Hepatocyte (in vitro differentiated cells): ENCODE data around the gene BCAS4. TPM values are rescaled to one million over a fixed set of nuclear protein-coding genes. Genes with fewer than 3 reads are reported as not detected.
"Not testable (repeated sequence)": the region's sequence is repeated elsewhere in the genome, so short reads cannot be mapped to it uniquely, and the experiment has no call there.

ENCODE experiments used
- DNase-seq: peaks from one replicate; pipeline ENCODE4 v3.0.0-alpha.2; 2016; ENCODE audit warnings: low spot score
- H2AFZ ChIP-seq: fragments of 200-600 bp; sonication (generic); 2 replicates; pipeline ENCODE4 v1.6.0; 2016; ENCODE audit warnings: antibody characterized with exemption, mild to moderate bottlenecking
- H3K27ac ChIP-seq: fragments of 200-600 bp; sonication (generic); 2 replicates; pipeline ENCODE4 v1.5.1; 2016; ENCODE audit warnings: mild to moderate bottlenecking
- H3K27me3 ChIP-seq: fragments of 200-600 bp; sonication (generic); 2 replicates; pipeline ENCODE4 v1.6.1; 2016
- H3K36me3 ChIP-seq: fragments of 200-600 bp; sonication (generic); replicated peaks from 2 replicates; pipeline ENCODE4 v1.5.1; 2016; ENCODE audit warnings: low read depth; ENCODE audit not compliant: insufficient read depth
- H3K4me1 ChIP-seq: fragments of 200-600 bp; sonication (generic); 2 replicates; pipeline ENCODE4 v1.5.1; 2016; ENCODE audit warnings: mild to moderate bottlenecking, moderate library complexity; ENCODE audit not compliant: insufficient read depth
- H3K4me2 ChIP-seq: fragments of 200-600 bp; sonication (generic); 2 replicates; pipeline ENCODE4 v1.6.0; 2016
- H3K4me3 ChIP-seq: fragments of 200-600 bp; sonication (generic); 2 replicates; pipeline ENCODE4 v1.5.1; 2016; ENCODE audit warnings: mild to moderate bottlenecking
- H3K79me2 ChIP-seq: fragments of 200-600 bp; sonication (generic); 2 replicates; pipeline ENCODE4 v1.6.0; 2017; ENCODE audit warnings: mild to moderate bottlenecking
- H3K9me2 ChIP-seq: fragments of 200-600 bp; sonication (generic); replicated peaks from 2 replicates; pipeline ENCODE4 v1.6.0; 2017; ENCODE audit warnings: mild to moderate bottlenecking; ENCODE audit not compliant: insufficient read depth
- H3K9me3 ChIP-seq: fragments of 200-600 bp; sonication (generic); 2 replicates; pipeline ENCODE4 v1.5.1; 2016; ENCODE audit warnings: low read depth, mild to moderate bottlenecking
- H4K20me1 ChIP-seq: fragments of 200-600 bp; sonication (generic); 2 replicates; pipeline ENCODE4 v1.6.0; 2016; ENCODE audit warnings: mild to moderate bottlenecking; ENCODE audit not compliant: insufficient read depth, poor library complexity, severe bottlenecking
- CTCF ChIP-seq: fragments of 200-600 bp; sonication (generic); IDR thresholded peaks from 2 replicates; pipeline ENCODE4 v1.5.1; 2016; ENCODE audit warnings: antibody characterized with exemption, mild to moderate bottlenecking; ENCODE audit not compliant: poor library complexity
- EZH2 ChIP-seq: fragments of 200-600 bp; sonication (generic); IDR thresholded peaks from 2 replicates; pipeline ENCODE4 v1.6.1; 2016; ENCODE audit warnings: antibody characterized with exemption, mild to moderate bottlenecking, borderline replicate concordance
- EZH2phosphoT487 ChIP-seq: fragments of 200-600 bp; sonication (generic); IDR thresholded peaks from one replicate; pipeline ENCODE4 v1.6.1; 2018; ENCODE audit warnings: antibody characterized with exemption, mild to moderate bottlenecking, low read depth, moderate library complexity; ENCODE audit not compliant: unreplicated experiment, severe bottlenecking
- WGBS: methylation state at CpG from one replicate; pipeline ENCODE4 v1.1.6; 2016; ENCODE audit warnings: low lambda C conversion rate; ENCODE audit errors: missing lambda C conversion rate; 5-methylcytosine and 5-hydroxymethylcytosine counted together
- polyA plus RNA-seq: library from polyadenylated mRNA; unstranded; fragments of >200 nt; fragmentation: Nextera tagmentation; extraction: Ambion mirVana; gene quantifications from 2 replicates; pipeline ENCODE4 v1.2.1, GENCODE V29; 2016
- total RNA-seq: library from RNA; depleted of rRNA; stranded (reverse); fragments of >200 nt; gene quantifications from 2 replicates; pipeline ENCODE4 v1.2.3, GENCODE V29; 2014

The BCAS4 gene
- total and polyA plus RNA-seq, 2 experiments from 2014 or later: 5.6 to 21.6 TPM

GRCh38 chr20:50792708-50793574, 1.9 kb upstream of the BCAS4 start:
- H4K20me1 ChIP-seq: no peaks in the 10 kb centered on the region
- H3K4me2 ChIP-seq: no peak overlapping the region
- H3K9me2 ChIP-seq: no peaks in the 10 kb centered on the region
- 79% methylated on average over 14 of the region's 14 CpGs for WGBS
- no peak overlapping the region for H3K4me3 ChIP-seq
- H3K36me3 ChIP-seq: no peaks in the 10 kb centered on the region
- no peaks in the 10 kb centered on the region for H3K9me3 ChIP-seq
- peaks cover 42% of the 10 kb centered on the region for H3K4me1 ChIP-seq
- TF ChIP-seq EZH2: no peak
- no peak for TF ChIP-seq CTCF
- no peak for TF ChIP-seq EZH2phosphoT487
- H2AFZ ChIP-seq: no peak overlapping the region
- H3K79me2 ChIP-seq: peaks cover 11% of the 10 kb centered on the region
- DNase-seq: no peak
- H3K27ac ChIP-seq: peak overlapping the region; percentile 97
- H3K27me3 ChIP-seq: no peaks in the 10 kb centered on the region

- TF ChIP-seq CTCF: peak; percentile 40
- not testable (repeated sequence) for H3K4me3 ChIP-seq, H3K27ac ChIP-seq, H3K4me2 ChIP-seq, H3K27me3 ChIP-seq, H3K36me3 ChIP-seq, H2AFZ ChIP-seq, H3K9me3 ChIP-seq, H4K20me1 ChIP-seq, H3K9me2 ChIP-seq
- peaks cover 37% of the 10 kb centered on the region for H3K4me1 ChIP-seq
- H3K79me2 ChIP-seq: peaks cover 11% of the 10 kb centered on the region
- DNase-seq: peak; percentile 45
- 84% methylated on average over 13 of the region's 13 CpGs for WGBS
These were observed 1.3 kb upstream of the BCAS4 start for GRCh38 chr20:50793575-50794016.

GRCh38 chr20:50794181-50794845, 548 bp upstream of the BCAS4 start:
- no peak for TF ChIP-seq EZH2
- TF ChIP-seq EZH2phosphoT487: no peak
- no peak for TF ChIP-seq CTCF
- 32% methylated on average over 35 of the region's 35 CpGs for WGBS
- H3K9me3 ChIP-seq: no peaks in the 10 kb centered on the region
- peak overlapping the region; percentile 72 for H2AFZ ChIP-seq
- H3K36me3 ChIP-seq: no peaks in the 10 kb centered on the region
- H3K4me2 ChIP-seq: peak overlapping the region; percentile 94
- peak; percentile 34 for DNase-seq
- H3K27ac ChIP-seq: peak overlapping the region; percentile 54
- H3K4me3 ChIP-seq: no peak overlapping the region
- H3K27me3 ChIP-seq: no peaks in the 10 kb centered on the region
- H3K4me1 ChIP-seq: peaks cover 33% of the 10 kb centered on the region
- H3K9me2 ChIP-seq: no peaks in the 10 kb centered on the region
- no peaks in the 10 kb centered on the region for H4K20me1 ChIP-seq
- peaks cover 11% of the 10 kb centered on the region for H3K79me2 ChIP-seq
